Measurements from ENCODE around the gene FAM131C.
A peak's percentile ranks its signal among the peaks of the same experiment; 100 is the strongest.

Gene FAM131C

DNA sequence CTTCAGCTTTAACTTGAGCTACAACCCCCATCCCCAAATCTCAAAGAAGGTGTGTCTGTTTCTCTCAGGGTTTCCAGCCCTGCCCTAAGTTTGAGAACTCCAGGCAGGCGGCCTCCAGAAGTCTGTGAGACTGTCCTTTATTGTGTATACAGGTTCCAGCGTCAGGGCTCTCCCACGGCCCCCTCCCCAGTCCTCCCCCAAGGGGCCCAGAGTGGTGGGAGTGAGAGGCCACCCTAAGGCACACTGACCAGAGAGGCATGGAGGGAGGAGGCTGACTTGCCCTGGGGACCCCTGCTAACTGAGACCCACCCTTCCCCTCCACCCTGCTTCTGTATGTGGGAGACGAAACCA lies 59.6 kb downstream of the FAM131C start:
- no peak for DNase-seq

GRCh38 chr1:16013220-16013907 lies 60.1 kb downstream of the FAM131C start:
- DNase-seq, result no peak

- no peak for DNase-seq
Measured at GRCh38 chr1:16012590-16013219, 60.7 kb downstream of the FAM131C start.

GRCh38 chr1:16011936-16012589 lies 61.4 kb downstream of the FAM131C start:
- no peak for DNase-seq

DNA sequence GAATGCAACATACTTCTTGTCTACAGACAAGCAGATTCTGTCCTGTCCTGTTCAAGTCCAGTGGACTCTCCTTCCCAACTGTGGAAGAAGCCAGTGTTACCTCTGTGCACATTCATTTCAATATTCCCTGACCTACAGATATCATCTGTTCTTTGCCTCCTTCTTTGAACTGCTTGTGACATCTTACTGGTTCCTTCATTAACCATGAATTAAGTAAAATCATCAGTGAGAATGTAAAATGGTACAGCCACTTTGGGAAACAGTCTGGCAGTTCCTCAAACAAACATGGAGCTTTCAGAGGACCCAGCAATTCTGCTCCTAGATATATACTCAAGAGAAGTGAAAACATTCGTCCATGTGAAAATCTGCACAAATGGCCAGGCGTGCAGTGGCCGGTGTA lies 62.6 kb downstream of the FAM131C start:
- DNase-seq, result no peak

GRCh38 chr1:16009678-16010077 lies 63.8 kb downstream of the FAM131C start:
- DNase-seq, result no peak

- DNase-seq, result peak; percentile 77
Measured at GRCh38 chr1:16009030-16009460, 64.4 kb downstream of the FAM131C start.
